ENCODE data around the gene GRHL1.

DNA sequence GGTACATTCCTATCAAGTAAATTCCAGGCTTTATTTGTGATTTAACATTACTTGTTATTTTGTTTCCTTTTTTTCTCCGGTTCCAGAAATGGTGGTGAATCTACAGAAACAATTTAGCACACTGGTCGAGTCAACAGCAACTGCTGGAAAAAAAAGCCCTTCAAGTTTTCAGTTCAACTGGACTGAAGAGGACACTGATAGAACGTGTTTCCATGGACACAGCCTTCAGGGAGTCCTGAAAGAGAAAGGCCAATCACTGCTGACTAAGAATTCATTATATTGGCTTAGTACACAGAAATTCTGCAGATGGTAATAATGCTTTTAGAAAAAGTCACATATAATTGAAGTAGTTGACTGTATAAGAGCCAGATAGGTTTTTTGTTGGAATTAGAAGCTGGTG lies 32.0 kb upstream of the GRHL1 start:
- TF ChIP-seq, protein P1, sequence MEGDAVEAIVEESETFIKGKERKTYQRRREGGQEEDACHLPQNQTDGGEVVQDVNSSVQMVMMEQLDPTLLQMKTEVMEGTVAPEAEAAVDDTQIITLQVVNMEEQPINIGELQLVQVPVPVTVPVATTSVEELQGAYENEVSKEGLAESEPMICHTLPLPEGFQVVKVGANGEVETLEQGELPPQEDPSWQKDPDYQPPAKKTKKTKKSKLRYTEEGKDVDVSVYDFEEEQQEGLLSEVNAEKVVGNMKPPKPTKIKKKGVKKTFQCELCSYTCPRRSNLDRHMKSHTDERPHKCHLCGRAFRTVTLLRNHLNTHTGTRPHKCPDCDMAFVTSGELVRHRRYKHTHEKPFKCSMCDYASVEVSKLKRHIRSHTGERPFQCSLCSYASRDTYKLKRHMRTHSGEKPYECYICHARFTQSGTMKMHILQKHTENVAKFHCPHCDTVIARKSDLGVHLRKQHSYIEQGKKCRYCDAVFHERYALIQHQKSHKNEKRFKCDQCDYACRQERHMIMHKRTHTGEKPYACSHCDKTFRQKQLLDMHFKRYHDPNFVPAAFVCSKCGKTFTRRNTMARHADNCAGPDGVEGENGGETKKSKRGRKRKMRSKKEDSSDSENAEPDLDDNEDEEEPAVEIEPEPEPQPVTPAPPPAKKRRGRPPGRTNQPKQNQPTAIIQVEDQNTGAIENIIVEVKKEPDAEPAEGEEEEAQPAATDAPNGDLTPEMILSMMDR (IDR thresholded peaks at IDR 0.05; ENCODE audit: low read depth, low read length, poor library complexity, severe bottlenecking) = no peak
- TF ChIP-seq EZH2phosphoT487 (IDR thresholded peaks at IDR 0.05; ENCODE audit: borderline replicate concordance, low read length) = no peak
